BLaER1 (cell line): ENCODE measurements around the gene C3.
"Not testable (repeated sequence)": the region's sequence is repeated elsewhere in the genome, so short reads cannot be mapped to it uniquely, and the experiment has no call there.

Experiments used
- H3K27ac ChIP-seq: shearing (Covaris generic); formaldehyde crosslinking; 2 replicates; pipeline ENCODE4 v1.8.1; 2022
- H3K27me3 ChIP-seq: shearing (Covaris generic); formaldehyde crosslinking; 2 replicates; pipeline ENCODE4 v1.8.1; 2022
- H3K36me3 ChIP-seq: shearing (Covaris generic); formaldehyde crosslinking; 2 replicates; pipeline ENCODE4 v1.8.1; 2022
- H3K4me1 ChIP-seq: shearing (Covaris generic); formaldehyde crosslinking; 2 replicates; pipeline ENCODE4 v1.8.1; 2022
- H3K4me2 ChIP-seq: shearing (Covaris generic); formaldehyde crosslinking; 2 replicates; pipeline ENCODE4 v1.8.1; 2022
- H3K4me3 ChIP-seq: shearing (Covaris generic); formaldehyde crosslinking; 2 replicates; pipeline ENCODE4 v1.8.1; 2022
- H3K9ac ChIP-seq: shearing (Covaris generic); formaldehyde crosslinking; 2 replicates; pipeline ENCODE4 v1.8.1; 2022
- H3K9me3 ChIP-seq: shearing (Covaris generic); formaldehyde crosslinking; 2 replicates; pipeline ENCODE4 v1.8.1; 2022
- H4K20me1 ChIP-seq: shearing (Covaris generic); formaldehyde crosslinking; 2 replicates; pipeline ENCODE4 v1.8.1; 2022
- Cebpa-rat ChIP-seq: shearing (Covaris generic); IDR thresholded peaks from 2 replicates; pipeline ENCODE4 v1.8.1; 2022

C3 gene

DNA sequence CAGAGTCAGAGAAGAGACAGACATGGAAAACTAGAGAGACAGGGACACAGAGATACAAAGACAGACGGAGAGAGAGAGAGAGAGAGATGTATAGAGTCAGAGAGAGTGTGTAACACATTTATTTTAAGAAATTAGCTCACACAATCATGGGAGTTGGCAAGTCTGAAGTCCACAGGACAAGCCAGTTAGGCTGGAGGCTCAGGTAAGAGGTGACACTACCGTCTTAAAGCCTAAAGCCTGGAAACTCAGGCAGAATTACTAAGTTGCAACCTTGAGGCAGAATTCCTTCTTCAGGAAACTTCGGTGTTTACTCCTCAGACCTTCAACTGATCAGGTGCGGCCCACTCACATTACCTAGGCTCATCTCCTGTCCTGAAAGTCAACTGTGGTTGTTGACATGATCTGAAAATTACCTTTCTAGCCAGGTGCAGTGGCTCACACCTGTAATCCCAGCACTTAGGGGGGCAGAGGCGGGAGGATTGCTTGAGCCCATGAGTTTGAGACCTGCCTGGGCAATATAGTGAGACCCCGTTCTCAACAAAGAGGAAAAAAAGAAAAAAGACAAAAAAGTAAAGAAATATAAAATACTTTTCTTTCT lies 47.7 kb downstream of the C3 start:
- H3K9ac ChIP-seq: no peak overlapping the region
- no peak for TF ChIP-seq Cebpa-rat
- H3K9me3 ChIP-seq: no peaks in the 10 kb centered on the region
- no peak overlapping the region for H3K4me2 ChIP-seq
- H3K4me1 ChIP-seq: peaks cover 42% of the 10 kb centered on the region
- H4K20me1 ChIP-seq: no peaks in the 10 kb centered on the region
- no peak overlapping the region for H3K27ac ChIP-seq
- no peak overlapping the region for H3K4me3 ChIP-seq
- H3K27me3 ChIP-seq: no peaks in the 10 kb centered on the region
- no peaks in the 10 kb centered on the region for H3K36me3 ChIP-seq

- H3K4me2 ChIP-seq: no peak overlapping the region
- no peaks in the 10 kb centered on the region for H3K27me3 ChIP-seq
- H4K20me1 ChIP-seq: no peaks in the 10 kb centered on the region
- no peak overlapping the region for H3K4me3 ChIP-seq
- H3K27ac ChIP-seq: no peak overlapping the region
- TF ChIP-seq Cebpa-rat: no peak
- no peak overlapping the region for H3K9ac ChIP-seq
- peaks cover 42% of the 10 kb centered on the region for H3K4me1 ChIP-seq
- H3K36me3 ChIP-seq: no peaks in the 10 kb centered on the region
- H3K9me3 ChIP-seq: no peaks in the 10 kb centered on the region
Measured at GRCh38 chr19:6671960-6672359, 48.5 kb downstream of the C3 start.

DNA sequence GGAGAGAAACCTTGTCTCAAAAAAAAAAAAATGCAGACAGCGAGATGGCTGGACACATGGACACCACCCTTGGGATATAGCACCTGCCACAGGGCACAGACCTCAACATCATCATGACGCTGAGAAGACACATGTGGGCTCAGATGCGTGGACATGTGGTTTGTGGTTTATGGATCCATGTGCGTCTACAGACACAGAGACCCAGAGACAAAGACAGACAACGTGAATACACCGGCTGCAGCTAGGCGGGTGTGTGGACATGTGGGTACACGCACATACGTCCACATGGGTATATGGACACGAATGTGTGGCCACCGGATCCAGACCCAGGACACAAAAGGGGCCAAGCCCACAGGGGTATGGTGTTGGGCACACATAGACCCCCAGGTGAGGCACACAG lies 51.8 kb downstream of the C3 start:
- Histone ChIP-seq H3K4me2 (no peak overlapping the region; the same call in 1 of the 2 replicates), H3K9ac (no peak overlapping the region), H3K4me3 (no peak overlapping the region), H3K9me3 (no peaks in the 10 kb centered on the region), H4K20me1 (no peaks in the 10 kb centered on the region), H3K4me1 (peaks cover 24% of the 10 kb centered on the region), H3K36me3 (no peaks in the 10 kb centered on the region), H3K27me3 (no peaks in the 10 kb centered on the region), H3K27ac (no peak overlapping the region)
- no peak for TF ChIP-seq Cebpa-rat

GRCh38 chr19:6667114-6667627 lies 53.3 kb downstream of the C3 start:
- H3K36me3 ChIP-seq: no peaks in the 10 kb centered on the region
- H3K4me1 ChIP-seq: peaks cover 24% of the 10 kb centered on the region
- H3K27ac ChIP-seq: no peak overlapping the region
- no peaks in the 10 kb centered on the region for H4K20me1 ChIP-seq
- no peaks in the 10 kb centered on the region for H3K27me3 ChIP-seq
- H3K4me2 ChIP-seq: no peak overlapping the region
- TF ChIP-seq Cebpa-rat: no peak
- no peak overlapping the region for H3K9ac ChIP-seq
- no peak overlapping the region for H3K4me3 ChIP-seq
- H3K9me3 ChIP-seq: no peaks in the 10 kb centered on the region

- no peak overlapping the region for H3K9ac ChIP-seq
- no peaks in the 10 kb centered on the region for H3K36me3 ChIP-seq
- H3K4me3 ChIP-seq: no peak overlapping the region
Measured at GRCh38 chr19:6664916-6665315, 55.5 kb downstream of the C3 start.

GRCh38 chr19:6663236-6664201 lies 56.9 kb downstream of the C3 start:
- Histone ChIP-seq H3K4me3 (no peak overlapping the region), H4K20me1 (no peaks in the 10 kb centered on the region), H3K27me3 (no peaks in the 10 kb centered on the region), H3K36me3 (no peaks in the 10 kb centered on the region), H3K4me2 (no peak overlapping the region), H3K4me1 (peaks cover 2% of the 10 kb centered on the region), H3K9me3 (no peaks in the 10 kb centered on the region), H3K27ac (no peak overlapping the region), H3K9ac (no peak overlapping the region)
- TF ChIP-seq Cebpa-rat: no peak

More at GRCh38 chr19:6664916-6665315, 55.5 kb downstream of the C3 start:
- H3K27me3 ChIP-seq: no peaks in the 10 kb centered on the region
- peaks cover 10% of the 10 kb centered on the region for H3K4me1 ChIP-seq
- TF ChIP-seq Cebpa-rat: no peak
- H3K27ac ChIP-seq: no peak overlapping the region
- H4K20me1 ChIP-seq: no peaks in the 10 kb centered on the region
- H3K9me3 ChIP-seq: no peaks in the 10 kb centered on the region
- no peak overlapping the region for H3K4me2 ChIP-seq

GRCh38 chr19:6662702-6663101 lies 57.7 kb downstream of the C3 start:
- Histone ChIP-seq H4K20me1 (no peaks in the 10 kb centered on the region), H3K36me3 (no peaks in the 10 kb centered on the region), H3K27ac (no peak overlapping the region), H3K4me1 (no peaks in the 10 kb centered on the region), H3K9ac (no peak overlapping the region), H3K9me3 (no peaks in the 10 kb centered on the region), H3K4me3 (no peak overlapping the region), H3K27me3 (no peaks in the 10 kb centered on the region), H3K4me2 (no peak overlapping the region)
- TF ChIP-seq Cebpa-rat: no peak

GRCh38 chr19:6661509-6662244 lies 58.8 kb downstream of the C3 start:
- not testable (repeated sequence) for H3K4me2 ChIP-seq, H3K4me1 ChIP-seq, H3K27ac ChIP-seq, H3K9me3 ChIP-seq, H3K27me3 ChIP-seq, H3K9ac ChIP-seq, H4K20me1 ChIP-seq, H3K36me3 ChIP-seq, H3K4me3 ChIP-seq

- no peaks in the 10 kb centered on the region for H3K4me1 ChIP-seq
- H3K27ac ChIP-seq: no peak overlapping the region
- no peaks in the 10 kb centered on the region for H3K36me3 ChIP-seq
- H3K9ac ChIP-seq: no peak overlapping the region
- no peaks in the 10 kb centered on the region for H3K27me3 ChIP-seq
- no peaks in the 10 kb centered on the region for H4K20me1 ChIP-seq
- no peaks in the 10 kb centered on the region for H3K9me3 ChIP-seq
- H3K4me3 ChIP-seq: no peak overlapping the region
- no peak for TF ChIP-seq Cebpa-rat
- H3K4me2 ChIP-seq: no peak overlapping the region
Measured at GRCh38 chr19:6660930-6661329, 59.5 kb downstream of the C3 start.

DNA sequence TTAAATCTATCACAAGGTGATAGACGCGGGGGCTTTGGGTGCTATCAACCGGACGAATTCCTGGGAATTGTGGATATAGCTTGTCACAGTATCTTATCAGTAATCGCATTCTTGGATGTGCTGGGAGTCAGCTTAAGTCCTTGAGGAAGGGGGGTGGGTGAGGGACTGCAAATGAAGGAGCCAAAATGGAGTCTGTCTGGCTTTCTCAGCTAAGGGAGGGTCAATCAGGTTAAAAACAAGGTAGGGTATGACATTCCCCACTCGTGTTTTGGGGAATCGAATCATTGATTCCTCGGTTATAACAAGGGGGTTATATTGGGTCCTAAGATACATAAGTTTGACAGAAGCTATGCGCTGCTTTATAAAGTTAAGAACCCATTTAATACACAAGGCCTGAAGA lies 64.1 kb downstream of the C3 start:
- not testable (repeated sequence) for H3K36me3 ChIP-seq, H3K9ac ChIP-seq, H3K4me2 ChIP-seq, H4K20me1 ChIP-seq, H3K4me3 ChIP-seq, H3K27me3 ChIP-seq, H3K27ac ChIP-seq, H3K9me3 ChIP-seq
- H3K4me1 ChIP-seq: peaks cover 14% of the 10 kb centered on the region
